Measurements from ENCODE around the gene SUGP2. TPM values are rescaled to one million over a fixed set of nuclear protein-coding genes. Genes with fewer than 3 reads are reported as not detected.

The SUGP2 gene
- polyA plus RNA-seq, 3 donors, result 7.6 to 143 (median 8.2) TPM

- H2AFZ ChIP-seq (ENCODE audit: insufficient read depth, low read depth, low read length, poor library complexity, severe bottlenecking), result peak overlapping the region; percentile 80
- H4K20me1 ChIP-seq (ENCODE audit: insufficient read depth, low read length), result peaks cover 52% of the 10 kb centered on the region
- peak overlapping the region; percentile 97 for H3K4me2 ChIP-seq (replicated peaks; ENCODE audit: extremely low read depth, low read length, poor library complexity, severe bottlenecking)
- 3% methylated on average over 10 of the region's 10 CpGs for WGBS (ENCODE audit: insufficient coverage)
- no peaks in the 10 kb centered on the region for H3K9me3 Mint-ChIP-seq
- H3K9me3 ChIP-seq (replicated peaks in 1 of 2; ENCODE audit: control insufficient read depth in 1 of 2, insufficient read depth in 1 of 2, low read length in 2 of 2), result no peaks in the 10 kb centered on the region
- H3K9ac ChIP-seq (ENCODE audit: insufficient read depth, low read length, poor library complexity, severe bottlenecking), result peak overlapping the region; percentile 87
- peaks cover 23 to 46% of the 10 kb centered on the region in 2 donors for H3K36me3 Mint-ChIP-seq
- peaks cover 32% of the 10 kb centered on the region for H3K4me1 Mint-ChIP-seq
- H3K36me3 ChIP-seq (replicated peaks in 1 of 2; ENCODE audit: control insufficient read depth in 1 of 2, insufficient read depth in 2 of 2, low read length in 2 of 2), result peaks cover 6 to 43% of the 10 kb centered on the region in 2 donors
- H3K27me3 Mint-ChIP-seq (ENCODE audit: low read depth in 3 of 3), result no peaks in the 10 kb centered on the region
- peaks cover 95% of the 10 kb centered on the region for H3K79me2 ChIP-seq (ENCODE audit: insufficient read depth, low read length)
- H3K4me1 ChIP-seq (ENCODE audit: control insufficient read depth in 1 of 2, insufficient read depth in 2 of 2, low read length in 2 of 2), result peaks cover 24 to 35% of the 10 kb centered on the region in 2 donors
- no peaks in the 10 kb centered on the region for H3K27me3 ChIP-seq (ENCODE audit: control insufficient read depth in 2 of 2, insufficient read depth in 2 of 2, low read length in 2 of 2)
- intact Hi-C loops (cut with micrococcal nuclease), result loop anchor here in 1 of 2 donors (2.0 to 5.0 kb wide), 2 partner anchors 102 to 115 kb away; partner anchors contain the start of genes COPE and DDX49
- TF ChIP-seq, protein P1, sequence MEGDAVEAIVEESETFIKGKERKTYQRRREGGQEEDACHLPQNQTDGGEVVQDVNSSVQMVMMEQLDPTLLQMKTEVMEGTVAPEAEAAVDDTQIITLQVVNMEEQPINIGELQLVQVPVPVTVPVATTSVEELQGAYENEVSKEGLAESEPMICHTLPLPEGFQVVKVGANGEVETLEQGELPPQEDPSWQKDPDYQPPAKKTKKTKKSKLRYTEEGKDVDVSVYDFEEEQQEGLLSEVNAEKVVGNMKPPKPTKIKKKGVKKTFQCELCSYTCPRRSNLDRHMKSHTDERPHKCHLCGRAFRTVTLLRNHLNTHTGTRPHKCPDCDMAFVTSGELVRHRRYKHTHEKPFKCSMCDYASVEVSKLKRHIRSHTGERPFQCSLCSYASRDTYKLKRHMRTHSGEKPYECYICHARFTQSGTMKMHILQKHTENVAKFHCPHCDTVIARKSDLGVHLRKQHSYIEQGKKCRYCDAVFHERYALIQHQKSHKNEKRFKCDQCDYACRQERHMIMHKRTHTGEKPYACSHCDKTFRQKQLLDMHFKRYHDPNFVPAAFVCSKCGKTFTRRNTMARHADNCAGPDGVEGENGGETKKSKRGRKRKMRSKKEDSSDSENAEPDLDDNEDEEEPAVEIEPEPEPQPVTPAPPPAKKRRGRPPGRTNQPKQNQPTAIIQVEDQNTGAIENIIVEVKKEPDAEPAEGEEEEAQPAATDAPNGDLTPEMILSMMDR (IDR thresholded peaks at IDR 0.05), result no peak
- peak overlapping the region; percentile 70 to 85 for H3K27ac ChIP-seq (ENCODE audit: low read depth in 1 of 2, low read length in 2 of 2)
- peak overlapping the region; percentile 46 to 93 (median 72) for H3K4me3 ChIP-seq (replicated peaks in 1 of 3; ENCODE audit: low read depth in 2 of 3, low read length in 3 of 3)
- peak overlapping the region; percentile 82 to 98 (median 95) for H3K27ac Mint-ChIP-seq
- H3K4me3 Mint-ChIP-seq, result peak overlapping the region; percentile 73 to 86
- DNase-seq, result peak; percentile 64 to 67 (median 65)
These were observed 897 bp upstream of the SUGP2 start for GRCh38 chr19:19034204-19034624.

DNA sequence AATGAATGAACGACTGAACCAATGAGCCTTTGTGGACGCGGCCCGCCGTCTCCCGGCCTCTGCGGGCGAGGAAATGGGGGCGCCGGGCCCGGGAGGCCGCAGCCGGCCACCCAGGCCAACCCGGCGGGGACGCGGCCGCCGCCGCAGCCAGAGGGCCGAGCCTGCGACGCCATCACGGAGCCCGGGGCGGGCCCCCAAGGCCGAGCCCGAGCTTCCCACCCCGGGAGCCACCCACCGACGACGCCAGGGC lies 216 bp downstream of the SUGP2 start:
- peaks cover 13 to 44% of the 10 kb centered on the region in 2 donors for H3K36me3 ChIP-seq (replicated peaks in 1 of 2; ENCODE audit: control insufficient read depth in 1 of 2, insufficient read depth in 2 of 2, low read length in 2 of 2)
- H3K4me1 Mint-ChIP-seq, result peaks cover 30% of the 10 kb centered on the region
- H3K27ac Mint-ChIP-seq, result peak overlapping the region in 6 of 7 donors; percentile 63 to 94 (median 86)
- peak overlapping the region; percentile 80 to 93 for H3K4me3 Mint-ChIP-seq
- H3K9me3 ChIP-seq (replicated peaks in 1 of 2; ENCODE audit: control insufficient read depth in 1 of 2, insufficient read depth in 1 of 2, low read length in 2 of 2), result no peaks in the 10 kb centered on the region
- no peaks in the 10 kb centered on the region for H3K27me3 ChIP-seq (ENCODE audit: control insufficient read depth in 2 of 2, insufficient read depth in 2 of 2, low read length in 2 of 2)
- H3K9ac ChIP-seq (ENCODE audit: insufficient read depth, low read length, poor library complexity, severe bottlenecking), result peak overlapping the region; percentile 87
- intact Hi-C loops (cut with micrococcal nuclease), result loop anchor here in 1 of 2 donors (5.0 kb wide), 1 partner anchor 101 kb away; no protein-coding TSS in a partner anchor
- H2AFZ ChIP-seq (ENCODE audit: insufficient read depth, low read depth, low read length, poor library complexity, severe bottlenecking), result peak overlapping the region; percentile 80
- H3K4me1 ChIP-seq (ENCODE audit: control insufficient read depth in 1 of 2, insufficient read depth in 2 of 2, low read length in 2 of 2), result peaks cover 24 to 35% of the 10 kb centered on the region in 2 donors
- H3K4me3 ChIP-seq (replicated peaks in 1 of 3; ENCODE audit: low read depth in 2 of 3, low read length in 3 of 3), result peak overlapping the region; percentile 74 to 93 (median 88)
- no peaks in the 10 kb centered on the region for H3K27me3 Mint-ChIP-seq (ENCODE audit: low read depth in 3 of 3)
- H3K4me2 ChIP-seq (replicated peaks; ENCODE audit: extremely low read depth, low read length, poor library complexity, severe bottlenecking), result peak overlapping the region; percentile 97
- TF ChIP-seq, protein P1 (IDR thresholded peaks at IDR 0.05), result no peak
- H3K9me3 Mint-ChIP-seq, result no peaks in the 10 kb centered on the region
- WGBS (ENCODE audit: insufficient coverage), result under 1% methylated on average over 32 of the region's 32 CpGs
- H3K36me3 Mint-ChIP-seq, result peaks cover 24 to 49% of the 10 kb centered on the region in 2 donors
- peaks cover 96% of the 10 kb centered on the region for H3K79me2 ChIP-seq (ENCODE audit: insufficient read depth, low read length)
- no peak for DNase-seq
- H4K20me1 ChIP-seq (ENCODE audit: insufficient read depth, low read length), result peaks cover 52% of the 10 kb centered on the region
- H3K27ac ChIP-seq (ENCODE audit: low read depth in 1 of 2, low read length in 2 of 2), result peak overlapping the region; percentile 58 to 85
